Nephron progenitor cell (in vitro differentiated cells): Measurements from ENCODE around the gene DAZAP1.

ENCODE experiments used
- DNase-seq: peaks from one replicate; pipeline ENCODE4 v3.0.0; 2021
- H3K27ac Mint-ChIP-seq: 2 replicates; pipeline ENCODE4 v1.8.0; 2021; ENCODE audit warnings: mild to moderate bottlenecking, moderate library complexity, mixed read lengths
- H3K27me3 Mint-ChIP-seq: 2 replicates; pipeline ENCODE4 v1.8.0; 2021; ENCODE audit warnings: mild to moderate bottlenecking, low read depth, mixed read lengths; ENCODE audit not compliant: poor library complexity
- H3K36me3 Mint-ChIP-seq: 2 replicates; pipeline ENCODE4 v1.8.0; 2021; ENCODE audit warnings: low read depth, mixed read lengths
- H3K4me1 Mint-ChIP-seq: 2 replicates; pipeline ENCODE4 v1.8.0; 2021; ENCODE audit warnings: mixed read lengths
- H3K4me3 Mint-ChIP-seq: 2 replicates; pipeline ENCODE4 v1.8.0; 2021; ENCODE audit warnings: mild to moderate bottlenecking, moderate library complexity, mixed read lengths
- H3K9me3 Mint-ChIP-seq: 2 replicates; pipeline ENCODE4 v1.8.0; 2021; ENCODE audit warnings: mild to moderate bottlenecking, moderate library complexity, mixed read lengths
- TF ChIP-seq, protein P1 (sequence below): fragments of 200-600 bp; sonication (generic); IDR thresholded peaks from 2 replicates; pipeline ENCODE4 v1.5.0; 2021; ENCODE audit warnings: antibody characterized with exemption

The DAZAP1 gene

DNA sequence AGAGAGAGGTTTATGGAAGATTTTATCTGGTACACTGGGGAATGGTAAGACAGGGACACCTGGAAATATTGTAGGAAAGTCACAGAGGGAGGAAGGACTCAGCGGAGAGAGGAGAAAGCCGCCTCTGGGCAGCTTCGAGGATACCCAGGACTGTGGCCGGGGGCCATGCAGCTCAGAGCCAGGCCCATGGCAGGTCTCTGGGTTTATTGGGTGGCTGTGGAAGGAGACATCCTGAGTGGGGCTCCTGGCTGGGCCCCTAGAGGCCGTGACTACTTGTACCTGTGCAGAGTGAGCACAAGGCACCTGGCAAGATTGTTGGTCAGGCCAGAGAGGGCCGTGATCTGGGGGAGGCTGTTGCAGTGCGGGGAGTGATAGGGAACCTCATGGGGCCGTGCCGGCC lies 3.4 kb downstream of the DAZAP1 start:
- Mint-ChIP-seq H3K9me3 (no peaks in the 10 kb centered on the region), H3K4me3 (peak overlapping the region; percentile 91), H3K27ac (peak overlapping the region; percentile 43), H3K4me1 (peaks cover 57% of the 10 kb centered on the region), H3K27me3 (peaks cover 11% of the 10 kb centered on the region), H3K36me3 (peaks cover 12% of the 10 kb centered on the region)
- TF ChIP-seq, protein P1, sequence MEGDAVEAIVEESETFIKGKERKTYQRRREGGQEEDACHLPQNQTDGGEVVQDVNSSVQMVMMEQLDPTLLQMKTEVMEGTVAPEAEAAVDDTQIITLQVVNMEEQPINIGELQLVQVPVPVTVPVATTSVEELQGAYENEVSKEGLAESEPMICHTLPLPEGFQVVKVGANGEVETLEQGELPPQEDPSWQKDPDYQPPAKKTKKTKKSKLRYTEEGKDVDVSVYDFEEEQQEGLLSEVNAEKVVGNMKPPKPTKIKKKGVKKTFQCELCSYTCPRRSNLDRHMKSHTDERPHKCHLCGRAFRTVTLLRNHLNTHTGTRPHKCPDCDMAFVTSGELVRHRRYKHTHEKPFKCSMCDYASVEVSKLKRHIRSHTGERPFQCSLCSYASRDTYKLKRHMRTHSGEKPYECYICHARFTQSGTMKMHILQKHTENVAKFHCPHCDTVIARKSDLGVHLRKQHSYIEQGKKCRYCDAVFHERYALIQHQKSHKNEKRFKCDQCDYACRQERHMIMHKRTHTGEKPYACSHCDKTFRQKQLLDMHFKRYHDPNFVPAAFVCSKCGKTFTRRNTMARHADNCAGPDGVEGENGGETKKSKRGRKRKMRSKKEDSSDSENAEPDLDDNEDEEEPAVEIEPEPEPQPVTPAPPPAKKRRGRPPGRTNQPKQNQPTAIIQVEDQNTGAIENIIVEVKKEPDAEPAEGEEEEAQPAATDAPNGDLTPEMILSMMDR, result no peak
- no peak for DNase-seq

DNA sequence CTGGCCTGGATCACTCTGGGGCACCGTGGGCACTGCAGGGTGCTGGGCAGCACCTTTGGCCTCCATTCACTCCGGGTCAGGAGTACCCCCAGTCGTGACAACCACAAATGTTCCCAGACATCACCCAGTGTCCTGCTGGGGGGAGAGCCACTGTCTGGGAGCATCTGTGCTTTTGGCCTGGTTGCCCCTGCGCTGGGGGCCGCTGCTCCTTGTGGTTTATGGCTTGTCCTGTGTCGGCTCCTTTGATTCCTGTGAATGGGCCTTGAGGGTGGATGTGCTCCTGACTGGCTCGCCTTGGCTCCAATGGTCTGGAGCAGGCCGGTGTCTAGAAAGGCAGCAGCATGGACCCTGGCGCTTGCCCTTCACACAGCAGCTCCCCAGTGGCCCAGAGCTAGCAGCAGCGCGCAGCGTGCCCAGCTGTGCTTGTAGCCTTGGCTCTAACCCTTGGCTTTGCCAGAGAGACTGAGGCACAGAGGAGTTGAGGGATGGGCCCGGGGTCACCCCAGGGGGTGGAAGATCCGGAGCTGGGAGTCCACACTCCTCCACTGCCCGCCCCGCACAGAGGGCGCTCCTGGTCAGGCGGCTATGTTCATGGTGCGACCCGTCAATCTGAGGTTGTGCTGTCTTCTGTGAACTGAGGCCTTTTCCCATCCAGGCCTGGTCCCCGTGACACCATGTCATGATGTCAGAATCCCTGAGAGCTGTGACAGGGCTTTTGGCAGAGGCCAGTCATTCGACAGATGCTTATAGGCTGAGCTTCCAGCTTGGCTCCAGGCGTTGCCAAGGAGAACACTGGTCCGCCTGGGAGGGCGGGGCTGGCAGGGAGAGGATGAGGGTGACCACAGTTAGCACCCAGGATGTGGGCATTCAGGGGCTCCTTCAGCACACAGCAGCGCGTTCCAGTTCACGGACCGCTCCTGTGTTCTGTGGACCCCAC lies 4.1 kb downstream of the DAZAP1 start:
- peaks cover 64% of the 10 kb centered on the region for H3K4me1 Mint-ChIP-seq
- no peak for DNase-seq
- H3K36me3 Mint-ChIP-seq, result peaks cover 12% of the 10 kb centered on the region
- peak overlapping the region; percentile 29 for H3K27ac Mint-ChIP-seq
- H3K9me3 Mint-ChIP-seq, result no peaks in the 10 kb centered on the region
- H3K4me3 Mint-ChIP-seq, result peak overlapping the region; percentile 91
- H3K27me3 Mint-ChIP-seq, result peaks cover 4% of the 10 kb centered on the region
- TF ChIP-seq, protein P1, result no peak

DNA sequence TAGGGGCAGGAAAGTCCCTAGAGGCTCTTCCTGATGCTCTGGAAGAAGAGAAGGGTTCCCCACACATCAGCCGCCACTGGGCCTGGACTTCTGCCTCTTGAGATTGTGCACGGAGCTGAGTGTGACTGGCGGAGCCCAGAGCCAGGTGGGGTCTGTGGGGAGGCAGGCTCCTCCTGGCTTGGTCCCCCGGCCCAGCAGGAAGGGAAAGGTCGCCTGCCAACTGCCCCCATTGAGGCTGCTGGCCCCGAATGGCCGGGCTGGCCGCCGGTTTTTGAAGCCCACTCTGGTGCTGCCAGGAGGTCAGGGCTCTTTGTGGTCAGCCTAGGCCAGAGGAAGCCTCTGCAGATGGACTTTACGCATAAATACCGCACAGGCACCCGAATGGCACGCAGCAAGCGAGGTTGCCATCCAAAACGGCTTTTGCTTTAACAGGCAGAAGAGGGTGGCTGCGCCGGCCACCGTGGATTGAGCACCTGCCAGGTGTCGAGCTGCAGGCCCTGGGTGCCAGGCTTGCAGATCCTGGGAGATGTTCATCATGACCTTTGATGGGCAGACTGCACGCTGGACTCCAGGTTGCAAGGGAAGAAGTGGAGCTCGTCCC lies 5.0 kb downstream of the DAZAP1 start:
- Mint-ChIP-seq H3K4me1 (peaks cover 73% of the 10 kb centered on the region), H3K4me3 (no peak overlapping the region), H3K27me3 (no peaks in the 10 kb centered on the region), H3K36me3 (peaks cover 14% of the 10 kb centered on the region), H3K27ac (no peak overlapping the region), H3K9me3 (no peaks in the 10 kb centered on the region)
- TF ChIP-seq, protein P1, result no peak
- no peak for DNase-seq

DNA sequence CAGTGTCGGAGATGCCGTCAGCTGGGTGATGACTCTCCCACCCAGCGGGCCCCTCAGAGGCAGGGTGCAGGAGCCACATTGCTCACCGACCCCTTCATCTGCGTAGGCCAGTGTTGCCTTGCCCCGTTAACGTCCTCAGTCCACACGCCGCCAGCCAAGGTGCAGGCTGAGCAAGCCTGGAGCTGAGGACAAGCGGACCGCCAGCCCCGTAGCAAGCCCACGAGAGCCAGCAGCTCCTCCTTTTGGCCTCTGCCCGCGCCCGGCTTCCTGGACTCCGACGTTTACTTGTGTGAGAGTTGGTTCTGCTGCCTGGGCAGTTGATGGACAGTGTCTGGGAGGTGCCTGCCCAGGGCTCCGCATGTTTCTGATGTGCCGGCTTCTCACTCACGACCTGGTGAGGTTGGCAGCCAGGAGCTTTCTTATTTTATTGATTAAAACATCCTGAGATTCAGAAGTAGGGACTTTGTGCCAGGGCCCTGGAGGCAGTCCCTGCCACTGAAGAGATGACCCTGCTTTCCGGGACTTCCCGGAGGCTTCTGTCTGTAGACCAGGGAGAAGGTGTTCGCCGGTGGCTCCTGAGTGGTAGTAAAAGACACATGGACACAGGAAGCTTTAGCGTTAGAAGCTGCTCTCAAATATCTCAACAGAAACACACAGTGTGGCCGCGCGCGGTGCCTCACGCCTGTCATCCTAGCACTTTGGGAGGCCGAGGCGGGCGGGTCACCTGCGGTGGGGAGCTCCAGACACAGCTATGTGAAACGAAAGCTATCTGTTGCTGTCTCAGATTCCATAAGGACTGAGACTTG lies 5.8 kb downstream of the DAZAP1 start:
- H3K4me3 Mint-ChIP-seq, result no peak overlapping the region
- DNase-seq, result no peak
- H3K27me3 Mint-ChIP-seq, result no peaks in the 10 kb centered on the region
- H3K9me3 Mint-ChIP-seq, result no peaks in the 10 kb centered on the region
- H3K36me3 Mint-ChIP-seq, result peaks cover 17% of the 10 kb centered on the region
- peaks cover 81% of the 10 kb centered on the region for H3K4me1 Mint-ChIP-seq
- TF ChIP-seq, protein P1, result no peak
- H3K27ac Mint-ChIP-seq, result peak overlapping the region; percentile 32

DNA sequence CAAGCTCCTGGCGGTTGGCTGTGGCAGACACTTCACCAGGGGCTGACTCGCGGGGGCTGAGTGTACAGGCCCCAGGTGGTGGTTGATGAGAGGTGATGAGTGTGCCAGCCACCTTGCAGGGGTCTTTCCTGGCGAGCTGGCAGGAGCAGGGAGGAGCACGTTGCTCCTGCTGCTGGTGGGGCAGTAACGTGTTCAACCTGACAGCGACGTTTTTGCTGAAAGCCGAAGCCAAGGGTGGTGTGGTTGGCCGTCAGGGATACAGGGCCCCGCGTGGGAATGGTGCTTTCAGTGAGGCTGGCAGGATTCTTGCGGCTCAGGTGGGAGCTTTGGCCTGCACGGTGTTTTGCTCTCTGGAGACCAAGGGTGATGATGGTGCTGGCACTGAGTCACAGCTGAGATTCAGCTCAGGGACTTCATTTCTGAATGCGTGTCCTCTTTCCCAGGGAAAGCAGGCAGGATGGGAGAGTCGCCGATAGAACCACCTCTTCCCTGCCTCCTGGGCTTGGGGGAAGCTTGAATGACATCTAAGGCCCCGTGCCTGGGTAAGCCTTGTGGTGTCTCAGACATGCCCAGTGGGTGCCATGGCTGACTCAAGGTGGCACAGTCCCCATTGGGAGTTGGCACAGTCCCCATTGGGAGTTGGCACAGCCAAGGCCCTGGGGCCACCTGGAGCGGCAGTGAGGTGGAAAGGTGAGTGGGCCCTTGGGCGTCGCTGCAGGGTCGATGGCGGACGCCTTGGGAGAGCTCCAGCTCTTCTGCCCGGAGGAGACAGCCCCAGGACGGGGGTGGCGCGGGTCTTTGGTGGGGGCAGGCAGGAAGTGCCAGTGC lies 8.8 kb downstream of the DAZAP1 start:
- Mint-ChIP-seq H3K9me3 (no peaks in the 10 kb centered on the region), H3K4me3 (peak overlapping the region; percentile 66), H3K36me3 (peaks cover 26% of the 10 kb centered on the region), H3K4me1 (peaks cover 72% of the 10 kb centered on the region), H3K27me3 (no peaks in the 10 kb centered on the region), H3K27ac (peak overlapping the region; percentile 80)
- DNase-seq, result no peak
- TF ChIP-seq, protein P1, result no peak
